Right renal cortex interstitium (tissue), 3 donors: Measurements from ENCODE around the gene SFI1. TPM values are rescaled to one million over a fixed set of nuclear protein-coding genes. Genes with fewer than 3 reads are reported as not detected.
"Not testable (repeated sequence)": the region's sequence is repeated elsewhere in the genome, so short reads cannot be mapped to it uniquely, and the experiment has no call there.

Experiments
- DNase-seq, 3 donors: peaks; one replicate each; pipeline ENCODE4 v3.0.0-alpha.2; 2013; ENCODE audit warnings: low read depth in 3 of 3, low spot score in 2 of 3
- polyA plus RNA-seq, 3 donors: library from polyadenylated mRNA; unstranded; fragments of 120-200 nt; gene quantifications; one replicate each; pipeline ENCODE4 v1.2.1, GENCODE V29; 2013; ENCODE audit not compliant: insufficient read length in 3 of 3

Gene SFI1
- polyA plus RNA-seq, 3 donors: 20.5 to 22.4 (median 22.0) TPM

- no peak for DNase-seq
Observed at GRCh38 chr22:31540966-31541365, 44.6 kb downstream of the SFI1 start.

GRCh38 chr22:31544481-31545480, 48.4 kb downstream of the SFI1 start:
- DNase-seq: peak in 1 of 3 donors; percentile 23

- DNase-seq: no peak
Observed at GRCh38 chr22:31550871-31551370, 54.6 kb downstream of the SFI1 start.

GRCh38 chr22:31556627-31557203, 60.4 kb downstream of the SFI1 start:
- DNase-seq: no peak

- not testable (repeated sequence) for DNase-seq
Observed at GRCh38 chr22:31558546-31558945, 62.2 kb downstream of the SFI1 start.

- peak in 2 of 3 donors; percentile 56 to 57 for DNase-seq
Observed at GRCh38 chr22:31561238-31561887, 65.0 kb downstream of the SFI1 start.

GRCh38 chr22:31561970-31562369, 65.6 kb downstream of the SFI1 start:
- no peak for DNase-seq

GRCh38 chr22:31566484-31566883, 70.1 kb downstream of the SFI1 start:
- no peak for DNase-seq

GRCh38 chr22:31567196-31567595, 70.9 kb downstream of the SFI1 start:
- DNase-seq: no peak

- no peak for DNase-seq
Observed at GRCh38 chr22:31567702-31568101, 71.4 kb downstream of the SFI1 start.

GRCh38 chr22:31569126-31569525, 72.8 kb downstream of the SFI1 start:
- DNase-seq: no peak

- DNase-seq: no peak
Observed at GRCh38 chr22:31572939-31573338, 76.6 kb downstream of the SFI1 start.

- no peak for DNase-seq
Observed at GRCh38 chr22:31574055-31574670, 77.8 kb downstream of the SFI1 start.

GRCh38 chr22:31575190-31575589, 78.9 kb downstream of the SFI1 start:
- DNase-seq: no peak

- no peak for DNase-seq
Observed at GRCh38 chr22:31577711-31578110, 81.4 kb downstream of the SFI1 start.

- DNase-seq: no peak
Observed at GRCh38 chr22:31578171-31578570, 81.8 kb downstream of the SFI1 start.

GRCh38 chr22:31579835-31580242, 83.5 kb downstream of the SFI1 start:
- no peak for DNase-seq

GRCh38 chr22:31583861-31584485, 87.6 kb downstream of the SFI1 start:
- no peak for DNase-seq

- no peak for DNase-seq
Observed at GRCh38 chr22:31584804-31585160, 88.4 kb downstream of the SFI1 start.

GRCh38 chr22:31585161-31585859, 89.0 kb downstream of the SFI1 start:
- no peak for DNase-seq
